ENCODE data around the gene NCK1. TPM values are rescaled to one million over a fixed set of nuclear protein-coding genes. Genes with fewer than 3 reads are reported as not detected.

Gene NCK1
- polyA plus RNA-seq, 1 experiment = 11.7 TPM

DNA sequence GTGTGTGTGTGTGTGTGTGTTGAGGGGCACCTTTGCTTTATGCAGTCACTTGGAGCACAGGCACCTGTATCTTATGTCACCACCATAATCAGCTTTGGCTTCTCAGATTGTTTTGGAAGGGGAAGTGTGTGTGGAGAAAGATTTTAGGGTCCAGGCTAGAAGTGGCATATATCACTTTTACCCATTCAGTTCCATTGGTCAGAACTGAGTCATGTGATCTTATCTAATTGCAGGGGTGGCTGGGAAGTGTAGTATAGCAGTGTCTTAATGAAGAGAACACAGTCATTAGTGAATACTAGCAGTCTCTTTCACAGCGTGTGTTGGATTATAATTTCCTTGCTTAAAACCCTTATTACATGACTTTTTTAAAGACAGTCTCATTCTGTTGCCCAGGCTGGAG lies 20.6 kb downstream of the NCK1 start:
- POLR2A ChIA-PET = no interaction called here
- CTCF ChIA-PET = no interaction called here
- Histone ChIP-seq H3K27me3 (ENCODE audit: control insufficient read depth, insufficient read depth, low read length) (no peaks in the 10 kb centered on the region), H3K4me3 (ENCODE audit: low read depth, low read length) (no peak overlapping the region), H3K36me3 (ENCODE audit: control insufficient read depth, insufficient read depth, low read length) (no peaks in the 10 kb centered on the region)
- DNase-seq (ENCODE audit: low read depth) = no peak
- TF ChIP-seq, protein P1, sequence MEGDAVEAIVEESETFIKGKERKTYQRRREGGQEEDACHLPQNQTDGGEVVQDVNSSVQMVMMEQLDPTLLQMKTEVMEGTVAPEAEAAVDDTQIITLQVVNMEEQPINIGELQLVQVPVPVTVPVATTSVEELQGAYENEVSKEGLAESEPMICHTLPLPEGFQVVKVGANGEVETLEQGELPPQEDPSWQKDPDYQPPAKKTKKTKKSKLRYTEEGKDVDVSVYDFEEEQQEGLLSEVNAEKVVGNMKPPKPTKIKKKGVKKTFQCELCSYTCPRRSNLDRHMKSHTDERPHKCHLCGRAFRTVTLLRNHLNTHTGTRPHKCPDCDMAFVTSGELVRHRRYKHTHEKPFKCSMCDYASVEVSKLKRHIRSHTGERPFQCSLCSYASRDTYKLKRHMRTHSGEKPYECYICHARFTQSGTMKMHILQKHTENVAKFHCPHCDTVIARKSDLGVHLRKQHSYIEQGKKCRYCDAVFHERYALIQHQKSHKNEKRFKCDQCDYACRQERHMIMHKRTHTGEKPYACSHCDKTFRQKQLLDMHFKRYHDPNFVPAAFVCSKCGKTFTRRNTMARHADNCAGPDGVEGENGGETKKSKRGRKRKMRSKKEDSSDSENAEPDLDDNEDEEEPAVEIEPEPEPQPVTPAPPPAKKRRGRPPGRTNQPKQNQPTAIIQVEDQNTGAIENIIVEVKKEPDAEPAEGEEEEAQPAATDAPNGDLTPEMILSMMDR (IDR thresholded peaks at IDR 0.05; ENCODE audit: insufficient read depth, low read depth, low read length) = no peak

DNA sequence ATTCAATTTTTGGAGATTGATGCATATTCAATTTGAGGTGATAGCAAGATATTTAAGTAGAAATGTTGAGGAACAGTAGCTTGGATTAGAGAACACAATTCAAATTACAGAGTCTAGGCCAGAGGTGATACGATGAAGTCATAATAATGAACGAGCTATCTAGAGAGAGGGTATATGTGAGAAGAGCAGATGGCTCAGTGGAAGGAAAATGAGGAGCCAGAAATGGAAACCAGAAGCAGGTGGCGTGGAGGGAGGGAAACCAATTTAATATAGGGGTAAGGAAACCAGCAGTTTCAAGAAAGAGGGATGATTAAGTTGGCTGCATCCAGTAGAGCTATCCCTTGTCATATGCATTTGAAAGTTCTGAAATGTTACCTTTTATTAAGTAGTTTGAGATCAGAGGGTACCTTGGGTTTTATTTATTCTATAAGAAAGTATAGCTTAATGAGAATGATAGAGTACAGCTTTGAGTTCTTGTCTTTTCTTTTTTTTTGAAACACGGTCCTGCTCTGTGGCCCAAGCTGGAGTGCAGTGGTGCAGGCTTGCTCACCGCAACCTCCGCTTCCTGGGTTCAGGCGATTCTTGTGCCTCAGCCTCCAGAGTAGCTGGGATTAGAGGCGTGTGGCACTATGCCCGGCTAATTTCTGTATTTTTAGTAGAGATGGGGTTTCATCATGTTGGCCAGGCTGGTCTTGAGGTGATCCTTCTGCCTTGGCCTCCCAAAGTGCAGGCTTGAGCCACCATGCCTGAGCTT lies 22.1 kb downstream of the NCK1 start:
- ChIA-PET CTCF (interaction anchor here (0.5 to 1.4 kb wide), 5 partner anchors 10 to 130 kb away, joined by 3 to 5 read pairs (median 3); no protein-coding TSS in a partner anchor), POLR2A (no interaction called here)
- Histone ChIP-seq H3K4me3 (ENCODE audit: low read depth, low read length) (no peak overlapping the region), H3K36me3 (ENCODE audit: control insufficient read depth, insufficient read depth, low read length) (no peaks in the 10 kb centered on the region), H3K27me3 (ENCODE audit: control insufficient read depth, insufficient read depth, low read length) (no peaks in the 10 kb centered on the region)
- TF ChIP-seq, protein P1 (IDR thresholded peaks at IDR 0.05; ENCODE audit: insufficient read depth, low read depth, low read length) = no peak
- no peak for DNase-seq (ENCODE audit: low read depth)

DNA sequence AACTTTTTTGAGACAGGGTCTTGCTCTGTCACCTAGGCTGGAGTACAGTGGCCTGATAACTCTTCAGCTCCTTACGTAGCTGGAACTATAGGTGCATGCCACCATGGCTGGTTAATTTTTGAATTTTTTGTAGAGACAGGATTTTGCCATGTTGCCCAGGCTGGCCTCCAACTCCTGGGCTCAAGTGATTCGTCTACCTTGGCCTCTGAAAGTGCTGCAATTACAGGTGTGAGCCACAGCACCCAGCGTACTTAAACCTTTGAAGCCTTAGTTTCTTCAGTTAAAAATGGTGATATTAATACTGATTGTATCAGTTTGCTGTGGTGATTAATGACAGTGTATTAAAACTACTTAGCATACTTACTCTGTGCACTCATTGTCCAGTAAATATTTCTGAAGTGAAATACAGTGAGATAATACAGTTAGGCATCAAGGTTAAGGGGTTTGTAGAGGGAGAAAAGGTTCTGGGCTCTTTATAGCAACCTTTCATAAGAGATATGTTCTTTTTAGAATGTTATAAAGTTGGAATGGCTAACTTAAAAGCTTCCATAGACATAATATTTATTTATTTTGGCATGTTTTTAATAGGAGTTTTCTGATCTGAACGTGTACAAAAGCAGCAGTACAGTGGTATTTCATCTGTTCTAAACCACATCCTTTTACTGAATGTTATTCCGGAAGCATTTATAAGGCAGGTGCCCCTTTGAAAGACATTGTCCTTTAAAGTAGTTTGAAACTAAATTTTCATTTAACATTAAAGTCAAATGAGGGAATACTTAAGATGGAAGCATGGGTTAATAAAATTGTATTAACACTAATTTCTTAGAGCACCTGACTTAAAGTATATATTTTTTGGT lies 23.6 kb downstream of the NCK1 start:
- TF ChIP-seq, protein P1 (IDR thresholded peaks at IDR 0.05; ENCODE audit: insufficient read depth, low read depth, low read length) = no peak
- no peaks in the 10 kb centered on the region for H3K36me3 ChIP-seq (ENCODE audit: control insufficient read depth, insufficient read depth, low read length)
- no peaks in the 10 kb centered on the region for H3K27me3 ChIP-seq (ENCODE audit: control insufficient read depth, insufficient read depth, low read length)
- no peak for DNase-seq (ENCODE audit: low read depth)
- ChIA-PET CTCF (no interaction called here), POLR2A (no interaction called here)
- H3K4me3 ChIP-seq (ENCODE audit: low read depth, low read length) = no peak overlapping the region

DNA sequence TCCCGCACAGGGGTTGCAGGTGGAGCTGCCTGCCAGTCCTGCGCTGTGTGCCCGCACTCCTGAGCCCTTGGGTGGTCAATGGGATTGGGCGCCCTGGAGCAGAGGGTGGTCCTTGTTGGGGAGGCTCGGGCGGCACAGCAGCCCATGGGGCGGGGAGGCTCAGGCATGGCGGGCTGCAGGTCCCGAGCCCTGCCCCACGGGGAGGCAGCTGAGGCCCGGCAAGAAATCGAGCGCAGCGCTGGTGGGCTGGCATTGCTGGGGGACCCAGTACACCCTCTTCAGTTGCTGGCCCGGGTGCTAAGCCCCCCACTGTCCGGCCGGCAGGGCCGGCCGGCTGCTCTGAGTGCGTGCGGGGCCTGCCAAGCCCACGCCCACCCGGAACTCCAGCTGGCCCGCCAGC lies 27.9 kb downstream of the NCK1 start:
- POLR2A ChIA-PET = no interaction called here
- TF ChIP-seq, protein P1 (IDR thresholded peaks at IDR 0.05; ENCODE audit: insufficient read depth, low read depth, low read length) = no peak
- CTCF ChIA-PET = no interaction called here

More for the DNA sequence above, 27.9 kb downstream of the NCK1 start:
- H3K4me3 ChIP-seq (ENCODE audit: low read depth, low read length) = no peak overlapping the region
- H3K27me3 ChIP-seq (ENCODE audit: control insufficient read depth, insufficient read depth, low read length) = no peaks in the 10 kb centered on the region
- no peaks in the 10 kb centered on the region for H3K36me3 ChIP-seq (ENCODE audit: control insufficient read depth, insufficient read depth, low read length)
- no peak for DNase-seq (ENCODE audit: low read depth)

Measured in BJ (cell line).